Measurements from ENCODE around the gene OR8A1. TPM values are rescaled to one million over a fixed set of nuclear protein-coding genes. Genes with fewer than 3 reads are reported as not detected.

The OR8A1 gene
- total RNA-seq, 6 experiments from 2014 or later, result not detected

GRCh38 chr11:124570160-124570559, 363 bp downstream of the OR8A1 start:
- intact Hi-C loops (cut with DNase I), result no loop called here

GRCh38 chr11:124577716-124578427, 8.1 kb downstream of the OR8A1 start:
- Histone ChIP-seq H3K36me3 (no peaks in the 10 kb centered on the region), H3K27me3 (no peaks in the 10 kb centered on the region), H3K4me1 (no peaks in the 10 kb centered on the region), H3K27ac (no peak overlapping the region), H3K9me3 (no peaks in the 10 kb centered on the region), H3K4me3 (no peak overlapping the region)
- intact Hi-C loops (cut with DNase I), result no loop called here
- no peak for DNase-seq
- 78% methylated on average over 4 of the region's 6 CpGs for WGBS (ENCODE audit: insufficient coverage, low coverage, low lambda C conversion rate, missing lambda C conversion rate)
- ATAC-seq, result no peak
- TF ChIP-seq CTCF (IDR thresholded peaks at IDR 0.05) (no peak), POLR2A (IDR thresholded peaks at IDR 0.05) (no peak)

More at GRCh38 chr11:124570160-124570559, 363 bp downstream of the OR8A1 start:
- TF ChIP-seq CTCF (IDR thresholded peaks at IDR 0.05), result no peak
- no peak for TF ChIP-seq POLR2A (IDR thresholded peaks at IDR 0.05)
- Histone ChIP-seq H3K4me1 (no peaks in the 10 kb centered on the region), H3K4me3 (no peak overlapping the region), H3K27me3 (no peaks in the 10 kb centered on the region), H3K27ac (no peak overlapping the region), H3K9me3 (no peaks in the 10 kb centered on the region), H3K36me3 (no peaks in the 10 kb centered on the region)
- ATAC-seq, result no peak
- 36% methylated on average over 5 of the region's 7 CpGs for WGBS (ENCODE audit: insufficient coverage, low coverage, low lambda C conversion rate, missing lambda C conversion rate)
- no peak for DNase-seq

- Histone ChIP-seq H3K4me1 (no peaks in the 10 kb centered on the region), H3K9me3 (no peaks in the 10 kb centered on the region), H3K27me3 (no peaks in the 10 kb centered on the region), H3K36me3 (no peaks in the 10 kb centered on the region), H3K4me3 (no peak overlapping the region), H3K27ac (no peak overlapping the region)
- 45% methylated on average over 4 of the region's 4 CpGs for WGBS (ENCODE audit: insufficient coverage, low coverage, low lambda C conversion rate, missing lambda C conversion rate)
- intact Hi-C loops (cut with DNase I), result no loop called here
- TF ChIP-seq CTCF (IDR thresholded peaks at IDR 0.05) (no peak), POLR2A (IDR thresholded peaks at IDR 0.05) (no peak)
- ATAC-seq, result no peak
- no peak for DNase-seq
Measured at GRCh38 chr11:124578761-124579160, 9.0 kb downstream of the OR8A1 start.

DNA sequence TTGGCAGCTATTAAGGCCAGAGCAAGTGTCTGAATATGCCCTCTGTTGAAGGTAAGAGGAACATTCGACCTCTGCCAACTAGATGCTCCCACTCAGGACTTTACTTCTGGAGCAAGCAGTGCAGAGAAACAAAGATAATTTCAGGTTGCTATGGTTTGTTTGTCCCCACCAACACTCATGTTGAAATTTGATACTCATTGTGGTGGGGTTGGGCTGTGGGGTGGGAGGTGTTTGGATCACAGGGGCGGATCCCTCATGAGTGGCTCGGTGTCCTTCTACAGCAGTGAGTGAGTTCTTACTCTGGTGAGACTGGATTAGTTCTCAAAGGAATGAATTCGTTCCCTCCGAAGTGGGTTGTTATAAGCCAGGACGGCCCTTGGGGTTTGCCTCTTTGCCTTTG, 12.0 kb downstream of the OR8A1 start:
- H3K27me3 ChIP-seq, result no peaks in the 10 kb centered on the region
- H3K27ac ChIP-seq, result no peak overlapping the region
- H3K9me3 ChIP-seq, result no peaks in the 10 kb centered on the region
- TF ChIP-seq CTCF (IDR thresholded peaks at IDR 0.05) (no peak), POLR2A (IDR thresholded peaks at IDR 0.05) (no peak)
- no peaks in the 10 kb centered on the region for H3K36me3 ChIP-seq
- H3K4me1 ChIP-seq, result no peaks in the 10 kb centered on the region
- intact Hi-C loops (cut with DNase I), result loop anchor here in 1 of 2 donors (10.0 kb wide), 1 partner anchor 167 kb away; no protein-coding TSS in a partner anchor
- no peak for DNase-seq
- WGBS (ENCODE audit: insufficient coverage, low coverage, low lambda C conversion rate, missing lambda C conversion rate), result 66% methylated on average over 6 of the region's 6 CpGs
- H3K4me3 ChIP-seq, result no peak overlapping the region
- ATAC-seq, result no peak

All from right lobe of liver (tissue), 6 donors.